ENCODE measurements around the gene RAPGEF4.

RAPGEF4 gene

DNA sequence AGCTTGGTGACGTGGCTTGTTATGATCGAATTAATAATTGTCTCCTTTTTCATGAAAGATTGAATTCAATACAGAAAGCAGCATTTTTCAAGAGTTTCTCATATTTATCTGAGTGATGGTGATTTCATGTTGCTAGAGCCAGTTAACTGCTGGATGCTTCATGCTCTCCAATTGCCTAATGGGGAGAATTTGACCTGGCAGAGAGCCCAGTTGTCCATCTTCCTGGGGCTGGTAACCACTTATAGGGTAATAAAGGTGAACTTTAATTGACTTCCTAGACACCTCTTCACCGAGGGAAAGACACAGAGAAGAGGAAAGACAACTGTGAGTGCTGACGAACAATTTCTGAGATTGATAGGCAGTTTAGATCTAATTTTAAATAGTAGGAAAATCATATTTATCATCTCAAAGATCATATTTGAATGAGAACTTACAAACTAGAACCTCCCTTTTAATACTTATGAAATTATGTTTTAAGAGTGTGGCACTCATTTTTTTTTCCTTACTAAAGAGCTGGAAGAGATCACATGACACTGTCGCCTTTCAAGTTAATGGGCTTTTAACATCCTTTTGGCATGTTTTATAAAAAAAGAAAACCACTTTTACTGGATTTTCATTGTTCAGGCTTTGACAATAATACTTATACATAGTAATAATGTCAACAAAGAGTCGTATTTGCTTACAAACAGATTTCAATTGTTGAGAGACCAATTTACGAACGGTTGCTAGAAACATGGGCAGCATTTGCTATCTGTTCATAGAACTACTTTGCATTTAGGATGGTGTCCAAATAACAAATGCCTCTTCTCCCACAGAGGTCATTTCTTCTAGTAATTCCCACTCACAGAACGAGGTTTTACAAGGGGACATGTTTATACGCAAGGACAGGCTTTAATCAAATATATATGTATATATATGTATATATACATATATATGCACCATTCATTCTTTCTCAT, 153.3 kb downstream of the RAPGEF4 start:
- no peaks in the 10 kb centered on the region for H3K36me3 ChIP-seq
- H3K27me3 ChIP-seq = peaks cover 60% of the 10 kb centered on the region
- H3K9me3 ChIP-seq = no peaks in the 10 kb centered on the region
- no peak overlapping the region for H3K4me3 ChIP-seq (ENCODE audit: low read depth in 1 of 2, low read length in 1 of 2)
- no peaks in the 10 kb centered on the region for H3K4me1 ChIP-seq (ENCODE audit: control insufficient read depth in 1 of 2, insufficient read depth in 1 of 2, low read depth in 1 of 2, low read length in 1 of 2)
- TF ChIP-seq, protein P1, sequence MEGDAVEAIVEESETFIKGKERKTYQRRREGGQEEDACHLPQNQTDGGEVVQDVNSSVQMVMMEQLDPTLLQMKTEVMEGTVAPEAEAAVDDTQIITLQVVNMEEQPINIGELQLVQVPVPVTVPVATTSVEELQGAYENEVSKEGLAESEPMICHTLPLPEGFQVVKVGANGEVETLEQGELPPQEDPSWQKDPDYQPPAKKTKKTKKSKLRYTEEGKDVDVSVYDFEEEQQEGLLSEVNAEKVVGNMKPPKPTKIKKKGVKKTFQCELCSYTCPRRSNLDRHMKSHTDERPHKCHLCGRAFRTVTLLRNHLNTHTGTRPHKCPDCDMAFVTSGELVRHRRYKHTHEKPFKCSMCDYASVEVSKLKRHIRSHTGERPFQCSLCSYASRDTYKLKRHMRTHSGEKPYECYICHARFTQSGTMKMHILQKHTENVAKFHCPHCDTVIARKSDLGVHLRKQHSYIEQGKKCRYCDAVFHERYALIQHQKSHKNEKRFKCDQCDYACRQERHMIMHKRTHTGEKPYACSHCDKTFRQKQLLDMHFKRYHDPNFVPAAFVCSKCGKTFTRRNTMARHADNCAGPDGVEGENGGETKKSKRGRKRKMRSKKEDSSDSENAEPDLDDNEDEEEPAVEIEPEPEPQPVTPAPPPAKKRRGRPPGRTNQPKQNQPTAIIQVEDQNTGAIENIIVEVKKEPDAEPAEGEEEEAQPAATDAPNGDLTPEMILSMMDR (IDR thresholded peaks at IDR 0.05) = no peak
- no peak overlapping the region for H3K27ac ChIP-seq

DNA sequence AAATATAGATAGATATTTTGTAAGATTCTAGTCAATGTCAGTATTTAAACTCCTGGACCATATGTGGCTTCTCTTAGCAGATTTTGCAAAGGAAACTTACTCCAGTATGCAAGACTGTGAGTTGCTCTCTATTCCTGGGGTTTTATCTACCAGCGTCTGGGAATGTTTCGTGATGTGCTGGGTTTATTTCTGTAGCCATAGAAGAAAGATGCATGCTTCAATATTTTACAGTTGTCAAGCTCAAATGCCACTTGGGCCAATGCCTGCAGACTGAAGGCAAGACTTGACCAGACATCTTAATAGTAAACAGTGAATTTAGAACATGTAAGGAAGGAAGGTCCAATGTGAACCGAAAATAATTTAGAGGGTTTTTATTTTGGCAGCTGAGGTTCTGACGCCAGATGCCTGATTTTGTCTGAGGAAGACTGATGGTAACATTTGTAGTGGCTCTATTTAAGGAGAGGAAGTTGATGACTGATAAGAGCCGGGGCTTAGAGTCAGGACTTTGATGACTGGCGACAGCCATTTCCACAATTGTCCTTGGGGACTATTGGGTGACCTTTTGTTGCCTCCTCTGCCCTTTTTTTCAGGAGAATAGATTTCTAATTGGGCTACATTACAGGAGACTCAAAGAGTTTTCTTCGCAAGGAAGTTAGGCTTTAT, 154.3 kb downstream of the RAPGEF4 start:
- no peak overlapping the region for H3K27ac ChIP-seq
- peaks cover 68% of the 10 kb centered on the region for H3K27me3 ChIP-seq
- no peaks in the 10 kb centered on the region for H3K9me3 ChIP-seq
- H3K4me1 ChIP-seq (ENCODE audit: control insufficient read depth in 1 of 2, insufficient read depth in 1 of 2, low read depth in 1 of 2, low read length in 1 of 2) = no peaks in the 10 kb centered on the region
- no peak overlapping the region for H3K4me3 ChIP-seq (ENCODE audit: low read depth in 1 of 2, low read length in 1 of 2)
- H3K36me3 ChIP-seq = no peaks in the 10 kb centered on the region
- TF ChIP-seq, protein P1 (IDR thresholded peaks at IDR 0.05) = no peak

DNA sequence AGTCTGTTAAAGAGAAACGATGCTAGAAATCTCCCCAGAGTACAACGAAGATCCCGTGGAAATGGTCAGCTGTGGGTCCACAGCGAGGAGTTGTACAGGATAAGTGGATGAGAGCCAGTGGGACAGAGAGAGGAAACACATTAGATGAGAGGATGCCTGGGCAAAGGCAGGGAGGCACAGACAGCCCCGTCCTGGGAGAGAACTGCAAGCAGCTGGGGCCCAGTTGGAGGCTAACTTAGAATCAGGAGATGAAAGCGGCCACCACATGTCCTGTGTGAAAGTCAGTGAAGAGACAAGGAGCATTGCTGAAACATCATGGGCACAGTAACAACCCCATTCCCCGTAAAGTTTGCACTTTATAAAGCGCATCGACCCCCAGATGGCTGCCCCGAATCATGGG, 157.5 kb downstream of the RAPGEF4 start:
- Histone ChIP-seq H3K4me1 (ENCODE audit: control insufficient read depth in 1 of 2, insufficient read depth in 1 of 2, low read depth in 1 of 2, low read length in 1 of 2) (no peaks in the 10 kb centered on the region), H3K9me3 (no peaks in the 10 kb centered on the region), H3K36me3 (no peaks in the 10 kb centered on the region), H3K4me3 (ENCODE audit: low read depth in 1 of 2, low read length in 1 of 2) (no peak overlapping the region), H3K27ac (no peak overlapping the region), H3K27me3 (peaks cover 88% of the 10 kb centered on the region)
- TF ChIP-seq, protein P1 (IDR thresholded peaks at IDR 0.05) = no peak

DNA sequence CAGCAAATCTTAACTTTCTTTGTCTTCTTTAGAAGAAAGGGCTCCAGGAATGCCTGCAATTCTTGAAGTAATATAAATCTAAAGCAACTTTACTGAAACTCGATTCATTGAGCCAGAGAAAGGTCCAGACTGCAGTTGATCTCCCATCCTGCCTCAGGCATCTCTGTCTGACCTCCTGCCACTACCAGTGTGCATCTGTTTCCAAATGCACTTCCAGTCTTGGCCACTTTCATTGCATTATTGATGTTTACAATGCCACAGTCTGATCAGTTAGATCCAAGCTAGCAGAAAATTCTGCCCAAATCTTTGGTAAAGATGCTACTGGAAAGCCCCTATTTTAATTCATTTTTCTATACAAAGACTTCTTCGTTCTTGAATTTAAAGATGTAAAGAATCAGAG, 158.0 kb downstream of the RAPGEF4 start:
- TF ChIP-seq, protein P1 (IDR thresholded peaks at IDR 0.05) = no peak
- Histone ChIP-seq H3K4me3 (ENCODE audit: low read depth in 1 of 2, low read length in 1 of 2) (no peak overlapping the region), H3K9me3 (no peaks in the 10 kb centered on the region), H3K27ac (no peak overlapping the region), H3K4me1 (ENCODE audit: control insufficient read depth in 1 of 2, insufficient read depth in 1 of 2, low read depth in 1 of 2, low read length in 1 of 2) (no peaks in the 10 kb centered on the region), H3K27me3 (peaks cover 88% of the 10 kb centered on the region), H3K36me3 (no peaks in the 10 kb centered on the region)

DNA sequence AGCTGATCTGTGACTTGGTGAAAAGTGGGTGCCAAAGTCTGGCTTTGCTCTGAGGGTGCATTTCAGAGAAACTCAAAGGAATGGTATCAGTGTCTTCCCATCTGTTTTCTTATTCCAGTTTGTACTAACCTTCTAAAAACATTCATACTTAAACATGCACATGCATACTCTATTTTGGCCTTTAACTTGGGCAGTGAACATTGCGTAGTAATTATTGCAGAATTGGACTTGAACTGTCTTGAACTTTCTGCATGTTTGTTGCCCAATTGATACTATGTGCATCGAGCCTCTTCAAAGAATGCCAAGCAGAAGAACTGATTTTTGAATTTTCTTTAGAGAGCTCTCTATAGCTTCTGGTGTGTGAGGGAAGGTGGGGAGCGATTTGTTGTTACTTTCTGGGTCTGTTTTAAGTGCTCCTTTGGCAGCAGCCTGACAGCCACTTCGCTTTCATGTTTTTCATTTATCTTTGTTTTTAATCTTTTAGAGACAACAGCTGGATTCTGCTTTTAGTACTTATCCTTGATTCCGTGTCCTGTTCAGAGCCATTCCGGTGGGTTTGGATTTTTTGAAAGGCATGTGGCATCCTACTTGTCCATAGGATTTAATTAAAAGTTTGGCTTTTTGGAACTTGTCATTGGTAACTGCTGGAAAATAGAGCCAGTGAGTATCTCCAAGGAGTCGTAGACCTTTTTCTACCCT, 159.2 kb downstream of the RAPGEF4 start:
- Histone ChIP-seq H3K27me3 (peaks cover 89% of the 10 kb centered on the region), H3K36me3 (no peaks in the 10 kb centered on the region), H3K4me3 (ENCODE audit: low read depth in 1 of 2, low read length in 1 of 2) (no peak overlapping the region), H3K9me3 (no peaks in the 10 kb centered on the region), H3K27ac (no peak overlapping the region), H3K4me1 (ENCODE audit: control insufficient read depth in 1 of 2, insufficient read depth in 1 of 2, low read depth in 1 of 2, low read length in 1 of 2) (no peaks in the 10 kb centered on the region)
- TF ChIP-seq, protein P1 (IDR thresholded peaks at IDR 0.05) = no peak
